Middle frontal gyrus (tissue), 1 donor: ENCODE results near the gene CLBA1.
"Not testable (repeated sequence)": the region's sequence is repeated elsewhere in the genome, so short reads cannot be mapped to it uniquely, and the experiment has no call there.

Experiments
- DNase-seq: peaks from one replicate; pipeline ENCODE4 v3.0.0-alpha.2; 2015; ENCODE audit warnings: low spot score; ENCODE audit errors: extremely low spot score

CLBA1 gene

DNA sequence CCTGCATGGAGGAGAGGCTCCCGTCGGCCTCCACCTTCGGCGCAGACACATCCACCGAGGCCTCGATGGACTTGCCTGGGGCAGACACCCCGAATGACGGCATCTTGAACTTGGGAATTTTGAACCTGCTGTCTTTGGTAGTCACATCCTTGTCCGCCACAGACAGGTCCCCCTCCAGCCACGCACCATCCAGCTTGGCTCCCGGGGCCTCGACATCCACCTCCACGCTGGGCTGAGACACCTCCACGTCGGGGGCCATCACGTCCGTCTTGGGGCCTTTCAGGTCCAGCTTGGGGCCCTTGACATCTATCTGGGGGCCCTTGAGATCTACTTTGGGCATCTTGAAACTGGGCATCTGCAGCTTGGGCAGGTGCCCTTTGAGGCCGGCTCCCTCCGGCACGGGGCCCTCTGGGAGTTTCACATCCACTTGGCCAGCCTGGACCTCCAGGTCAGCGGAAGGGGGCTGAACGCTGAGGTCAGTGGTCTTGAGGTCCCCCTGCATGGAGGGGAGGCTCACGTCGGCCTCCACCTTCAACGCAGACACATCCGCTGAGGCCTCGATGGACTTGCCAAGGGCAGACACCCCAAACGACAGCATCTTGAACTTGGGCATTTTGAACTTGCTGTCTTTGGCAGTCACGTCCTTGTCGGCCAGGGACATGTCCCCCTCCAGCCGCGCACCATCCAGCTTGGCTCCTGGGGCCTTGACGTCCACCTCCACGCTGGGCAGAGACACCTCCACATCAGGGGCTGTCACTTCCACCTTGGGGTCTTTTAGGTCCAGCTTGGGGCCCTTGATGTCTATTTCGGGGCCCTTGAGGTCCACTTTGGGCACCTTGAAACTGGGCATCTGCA is 37.5 kb upstream of the CLBA1 start:
- DNase-seq = not testable (repeated sequence)

DNA sequence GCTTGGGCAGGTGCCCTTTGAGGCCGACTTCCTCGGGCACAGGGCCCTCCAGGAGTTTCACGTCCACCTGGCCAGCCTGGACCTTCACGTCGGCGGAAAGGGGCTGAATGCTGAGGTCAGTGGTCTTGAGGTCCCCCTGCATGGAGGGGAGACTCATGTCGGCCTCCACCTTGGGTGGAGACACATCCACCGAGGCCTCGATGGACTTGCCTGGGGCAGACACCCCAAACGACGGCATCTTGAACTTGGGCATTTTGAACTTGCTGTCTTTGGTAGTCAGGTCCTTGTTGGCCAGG is 36.9 kb upstream of the CLBA1 start:
- no peak for DNase-seq

DNA sequence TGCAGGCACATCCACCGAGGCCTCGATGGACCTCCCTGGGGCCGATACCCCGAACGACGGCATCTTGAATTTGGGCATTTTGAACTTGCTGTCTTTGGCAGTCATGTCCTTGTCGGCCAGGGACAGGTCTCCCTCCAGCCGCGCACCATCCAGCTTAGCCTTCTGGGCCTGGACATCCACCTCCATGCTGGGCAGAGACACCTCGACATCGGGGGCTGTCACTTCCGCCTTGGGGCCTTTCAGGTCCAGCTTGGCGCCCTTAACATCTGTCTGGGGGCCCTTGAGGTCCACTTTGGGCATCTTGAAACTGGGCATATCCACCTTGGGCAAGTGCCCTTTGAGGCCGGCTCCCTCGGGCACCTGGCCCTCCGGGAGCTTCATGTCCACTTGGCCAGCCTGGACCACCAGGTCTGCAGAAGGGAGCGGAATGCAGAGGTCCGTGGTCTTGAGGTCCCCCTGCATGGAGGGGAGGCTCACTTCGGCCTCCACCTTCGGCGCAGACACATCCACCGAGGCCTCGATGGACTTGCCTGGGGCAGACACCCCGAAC is 36.1 kb upstream of the CLBA1 start:
- not testable (repeated sequence) for DNase-seq

DNA sequence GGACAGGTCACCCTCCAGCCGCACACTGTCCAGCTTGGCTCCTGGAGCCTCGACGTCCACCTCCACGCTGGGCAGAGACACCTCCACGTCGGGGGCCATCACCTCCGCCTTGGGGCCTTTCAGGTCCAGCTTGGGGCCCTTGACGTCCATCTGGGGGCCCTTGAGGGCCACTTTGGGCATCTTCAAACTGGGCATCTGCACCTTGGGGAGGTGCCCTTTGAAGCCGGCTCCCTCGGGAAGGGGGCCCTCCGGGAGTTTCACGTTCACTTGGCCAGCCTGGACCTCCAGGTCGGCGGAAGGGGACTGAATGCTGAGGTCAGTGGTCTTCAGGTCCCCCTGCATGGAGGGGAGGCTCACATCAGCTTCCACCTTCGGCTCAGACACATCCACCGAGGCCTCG is 35.6 kb upstream of the CLBA1 start:
- DNase-seq = no peak

DNA sequence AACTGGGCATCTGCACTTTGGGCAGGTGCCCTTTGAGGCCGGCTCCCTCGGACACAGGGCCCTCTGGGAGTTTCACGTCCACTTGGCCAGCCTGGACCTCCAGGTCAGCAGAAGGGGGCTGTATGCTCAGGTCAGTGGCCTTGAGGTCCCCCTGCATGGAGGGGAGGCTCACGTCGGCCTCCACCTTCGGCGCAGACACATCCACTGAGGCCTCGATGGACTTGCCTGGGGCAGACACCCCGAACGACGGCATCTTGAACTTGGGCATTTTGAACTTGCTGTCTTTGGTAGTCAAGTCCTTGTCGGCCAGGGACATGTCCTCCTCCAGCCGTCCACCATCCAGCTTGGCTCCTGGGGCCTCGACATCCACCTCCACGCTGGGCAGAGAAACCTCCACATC is 34.9 kb upstream of the CLBA1 start:
- DNase-seq = not testable (repeated sequence)

DNA sequence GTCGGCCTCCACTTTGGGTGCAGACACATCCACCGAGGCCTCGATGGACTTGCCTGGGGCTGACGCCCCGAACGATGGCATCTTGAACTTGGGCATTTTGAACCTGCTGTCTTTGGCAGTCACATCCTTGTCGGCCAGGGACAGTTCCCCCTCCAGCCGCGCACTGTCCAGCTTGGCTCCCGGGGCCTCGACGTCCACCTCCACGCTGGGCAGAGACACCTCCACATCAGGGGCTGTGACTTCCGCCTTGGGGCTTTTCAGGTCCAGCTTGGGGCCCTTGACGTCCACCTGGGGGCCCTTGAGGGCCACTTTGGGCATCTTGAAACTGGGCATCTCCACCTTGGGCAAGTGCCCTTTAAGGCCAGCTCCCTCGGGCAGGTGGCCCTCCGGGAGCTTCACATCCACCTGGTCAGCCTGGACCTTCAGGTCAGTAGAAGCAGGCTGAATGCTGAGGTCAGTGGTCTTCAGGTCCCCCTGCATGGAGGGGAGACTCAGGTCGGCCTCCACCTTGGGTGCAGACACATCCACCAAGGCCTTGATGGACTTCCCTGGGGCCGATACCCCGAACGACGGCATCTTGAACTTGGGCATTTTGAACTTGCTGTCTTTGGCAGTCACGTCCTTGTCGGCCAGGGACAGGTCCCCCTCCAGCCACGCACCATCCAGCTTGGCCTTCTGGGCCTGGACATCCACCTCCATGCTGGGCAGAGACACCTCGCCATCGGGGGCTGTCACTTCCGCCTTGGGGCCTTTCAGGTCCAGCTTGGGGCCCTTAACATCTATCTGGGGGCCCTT is 33.5 kb upstream of the CLBA1 start:
- not testable (repeated sequence) for DNase-seq

DNA sequence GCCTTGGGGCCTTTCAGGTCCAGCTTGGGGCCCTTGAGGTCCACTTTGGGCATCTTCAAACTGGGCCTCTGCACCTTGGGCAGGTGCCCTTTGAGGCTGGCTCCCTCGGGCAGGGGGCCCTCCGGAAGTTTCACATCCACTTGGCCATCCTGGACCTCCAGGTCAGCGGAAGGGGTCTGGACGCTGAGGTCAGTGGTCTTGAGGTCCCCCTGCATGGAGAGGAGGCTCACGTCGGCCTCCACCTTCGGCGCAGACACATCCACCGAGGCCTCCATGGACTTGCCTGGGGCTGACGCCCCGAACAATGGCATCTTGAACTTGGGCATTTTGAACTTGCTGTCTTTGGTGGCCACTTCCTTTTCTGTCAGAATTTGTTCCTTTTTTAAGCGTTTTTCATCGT is 32.5 kb upstream of the CLBA1 start:
- DNase-seq = no peak

DNA sequence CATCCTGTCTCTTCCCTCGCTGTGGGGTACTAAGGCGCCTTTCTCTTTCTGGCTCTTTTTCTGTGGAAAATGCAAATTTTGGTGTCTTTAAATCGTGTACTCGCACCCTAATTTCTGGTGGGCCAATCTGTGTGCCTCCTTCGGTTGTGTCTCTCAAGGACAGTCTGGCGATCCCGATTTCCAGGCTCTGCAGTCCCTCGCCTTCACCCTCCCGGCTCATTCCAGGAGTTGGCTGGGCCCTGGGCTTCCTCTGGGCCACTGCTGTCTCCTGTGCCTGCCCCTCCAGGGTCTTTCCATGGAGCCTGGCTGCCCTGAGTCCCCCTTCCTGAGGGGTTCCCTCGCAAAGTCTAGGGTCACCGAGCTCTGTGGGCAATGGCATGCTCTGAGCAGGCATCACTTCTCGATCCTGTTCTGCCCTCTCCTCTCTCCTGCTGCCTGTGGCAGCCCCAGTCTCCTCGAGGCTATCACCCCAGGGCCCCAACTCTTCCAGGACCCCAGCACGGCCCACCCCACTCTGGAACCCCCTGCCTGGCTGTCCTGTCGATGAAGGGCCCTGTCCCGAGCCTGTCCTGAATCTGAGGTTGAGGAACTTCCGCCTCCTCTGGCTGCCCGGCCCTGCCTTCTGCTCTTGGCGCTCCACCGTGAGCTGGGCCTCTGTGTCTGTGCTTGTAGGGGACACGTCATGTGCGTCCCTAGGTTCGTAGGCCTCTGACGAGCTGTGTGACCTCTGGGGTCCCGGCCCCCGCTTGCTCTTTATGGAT is 31.5 kb upstream of the CLBA1 start:
- no peak for DNase-seq

DNA sequence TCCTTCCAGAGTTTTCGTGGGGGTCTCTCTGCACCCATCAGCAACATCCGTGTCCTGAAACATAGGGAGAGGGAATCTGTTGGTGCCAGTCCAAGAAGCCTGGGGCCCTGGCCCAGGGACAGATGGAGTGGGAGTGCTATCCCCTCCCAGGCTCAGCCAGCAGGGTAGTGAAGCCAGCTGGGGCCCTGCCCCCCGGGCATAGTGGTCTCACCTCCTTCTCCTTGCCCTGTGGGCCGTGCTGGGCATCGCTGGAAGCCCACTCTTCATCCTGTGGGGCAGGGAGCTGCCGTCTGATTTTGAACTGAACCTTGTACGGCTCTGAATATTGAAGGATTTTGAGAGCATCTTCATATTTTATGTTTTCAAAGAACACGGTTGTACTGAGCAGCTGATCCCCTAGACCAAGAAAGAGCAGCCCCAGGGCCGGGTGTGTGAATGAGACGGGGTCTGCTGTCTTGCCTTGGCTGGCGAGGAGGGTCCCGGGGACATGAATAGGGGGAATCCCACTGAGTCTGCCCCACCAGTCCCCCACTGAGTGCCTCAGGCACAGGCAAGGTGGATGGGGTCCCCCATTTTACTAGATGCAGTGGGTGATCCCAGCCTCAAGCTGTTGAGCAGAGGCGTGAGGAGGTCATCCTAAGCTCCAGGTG is 30.7 kb upstream of the CLBA1 start:
- no peak for DNase-seq

DNA sequence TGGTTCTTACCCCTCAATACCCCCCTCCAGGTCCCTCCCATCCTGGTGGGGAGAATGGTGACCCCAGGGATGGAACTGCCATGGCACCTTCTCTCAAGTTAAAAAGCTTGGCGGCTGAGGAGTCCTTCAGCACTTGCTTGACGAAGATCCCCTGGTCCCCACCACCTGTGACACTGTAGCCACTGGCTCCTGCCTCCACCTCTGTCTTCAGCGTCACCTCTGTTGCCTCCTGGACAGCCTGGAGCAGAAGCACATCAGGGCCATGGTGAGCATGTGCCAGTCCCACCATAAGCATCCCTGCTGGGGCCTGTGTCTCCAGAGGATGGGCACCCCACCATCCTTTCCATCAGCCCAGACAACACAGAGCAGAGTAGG is 30.2 kb upstream of the CLBA1 start:
- DNase-seq = no peak

DNA sequence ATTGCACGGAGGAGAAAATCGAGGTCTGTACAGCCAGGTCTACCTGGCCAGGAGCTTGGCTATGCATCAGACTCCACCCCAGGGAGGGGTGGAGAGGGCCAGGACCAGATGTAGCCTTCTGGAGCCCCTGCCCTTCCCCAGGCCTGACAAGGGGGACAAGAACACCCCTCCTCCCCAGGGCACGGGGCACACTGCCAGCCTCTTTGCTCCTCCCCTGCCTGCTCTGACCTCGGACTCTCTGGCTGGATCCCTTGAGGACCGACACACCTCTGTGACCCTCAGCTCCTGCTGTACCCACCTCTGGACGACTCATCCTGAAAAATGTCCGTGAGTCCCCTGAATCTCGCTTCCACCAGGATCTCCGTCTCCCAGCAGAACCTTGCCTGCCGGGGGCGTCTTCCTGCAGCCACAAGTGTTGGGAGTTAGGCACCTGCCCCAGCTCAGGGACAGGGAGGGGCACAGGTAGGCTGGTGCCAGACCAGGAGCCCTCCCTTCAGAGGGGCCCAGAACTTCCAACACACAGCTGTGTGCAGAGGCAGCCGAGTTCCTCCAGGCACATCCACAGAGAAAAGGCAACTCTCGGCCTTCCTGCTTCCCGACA is 29.2 kb upstream of the CLBA1 start:
- no peak for DNase-seq

DNA sequence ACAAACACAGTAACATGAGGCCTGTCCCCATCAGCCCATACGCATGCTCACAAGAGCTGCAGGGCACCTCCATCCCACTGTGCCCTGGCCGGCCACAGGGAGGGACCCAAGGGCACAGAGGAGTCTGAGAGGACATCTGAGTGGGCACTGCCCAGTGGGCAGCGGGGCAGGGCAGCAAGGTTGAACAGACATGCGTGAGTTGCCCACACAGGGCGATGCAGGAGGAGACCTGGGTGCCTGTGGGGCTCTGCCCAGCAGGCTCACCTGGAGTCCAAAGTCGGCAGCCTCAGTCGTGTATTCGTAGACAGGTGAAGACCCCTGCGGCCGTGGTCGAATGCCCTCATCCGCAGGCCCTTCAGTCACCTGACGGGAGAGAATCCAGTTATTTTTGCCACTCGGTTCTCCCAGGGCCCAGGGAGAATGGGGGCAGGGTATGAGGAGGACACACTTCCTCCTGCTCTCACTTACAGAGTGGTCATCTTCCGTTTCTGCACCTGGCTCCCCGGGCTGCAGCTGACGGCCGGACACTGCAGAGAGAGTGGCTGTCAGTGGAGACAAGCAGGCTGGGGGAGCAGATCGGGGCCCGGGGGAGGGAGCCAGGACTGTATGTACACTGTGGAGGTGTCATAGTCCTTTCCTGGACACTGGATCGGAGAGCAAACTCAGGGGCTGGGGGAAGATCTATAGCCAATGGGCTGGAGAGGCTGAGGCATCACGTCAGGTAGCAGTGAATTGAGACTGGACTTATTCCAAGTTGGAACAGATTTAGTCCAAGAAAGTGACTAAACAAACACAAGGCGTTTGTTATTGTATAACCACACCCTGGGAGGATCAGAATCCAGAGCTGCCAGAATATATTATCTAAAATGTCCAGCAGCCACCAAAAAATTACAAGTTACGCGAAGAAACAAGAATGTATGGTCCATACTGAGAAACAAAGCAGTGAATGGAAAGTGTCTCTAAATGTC is 28.2 kb upstream of the CLBA1 start:
- no peak for DNase-seq

DNA sequence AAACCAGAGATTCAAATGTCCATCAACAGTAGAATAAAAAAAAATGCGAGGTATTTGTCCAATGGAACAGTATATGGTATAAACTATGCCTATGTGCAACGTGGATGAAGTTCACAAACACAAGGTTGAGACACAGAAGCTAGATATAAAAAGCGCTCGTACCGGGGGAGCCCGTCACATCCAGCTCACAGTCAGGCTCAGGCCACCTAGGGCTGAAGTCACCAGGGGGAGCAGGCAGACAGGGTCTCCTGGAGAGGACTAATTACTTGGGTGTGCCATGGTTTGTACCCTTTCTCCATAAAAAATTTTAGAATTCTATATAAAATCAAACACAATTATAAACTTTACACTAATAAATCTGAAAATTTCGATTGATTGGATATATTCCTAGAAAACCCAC is 21.0 kb upstream of the CLBA1 start:
- DNase-seq = no peak

DNA sequence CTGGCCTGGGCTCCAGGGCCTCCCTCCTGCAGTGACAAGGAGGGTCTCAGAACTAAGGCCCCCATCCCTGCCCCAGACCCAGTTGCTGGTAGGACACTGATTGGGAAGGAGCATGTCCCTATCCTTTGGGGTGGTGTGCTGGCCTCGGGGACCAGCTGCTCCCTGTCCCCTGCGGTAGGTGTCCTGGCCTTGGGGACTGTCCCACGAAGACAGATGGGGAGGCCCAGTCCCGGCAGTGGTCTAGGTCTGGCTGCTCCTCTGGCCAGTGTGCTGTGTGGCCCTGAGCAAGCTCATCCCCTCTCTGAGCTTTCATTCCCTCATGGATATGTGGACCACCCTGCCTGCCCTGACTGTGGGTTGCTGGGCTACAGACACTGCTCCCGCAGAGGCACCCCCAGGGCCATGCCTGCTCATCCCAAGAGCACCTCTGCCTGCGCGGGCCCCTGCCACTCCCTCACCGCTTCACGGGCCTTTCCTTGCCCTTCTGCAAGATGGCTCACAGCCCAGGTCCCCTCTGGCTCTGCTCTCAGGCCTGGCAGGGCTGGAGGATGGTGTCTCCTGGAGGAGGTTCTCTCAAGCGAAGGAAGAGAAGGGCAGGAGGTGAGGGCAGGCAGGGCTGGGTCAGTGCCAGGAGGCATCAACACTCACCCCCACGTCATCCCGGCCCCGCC is 19.9 kb upstream of the CLBA1 start:
- DNase-seq = no peak

DNA sequence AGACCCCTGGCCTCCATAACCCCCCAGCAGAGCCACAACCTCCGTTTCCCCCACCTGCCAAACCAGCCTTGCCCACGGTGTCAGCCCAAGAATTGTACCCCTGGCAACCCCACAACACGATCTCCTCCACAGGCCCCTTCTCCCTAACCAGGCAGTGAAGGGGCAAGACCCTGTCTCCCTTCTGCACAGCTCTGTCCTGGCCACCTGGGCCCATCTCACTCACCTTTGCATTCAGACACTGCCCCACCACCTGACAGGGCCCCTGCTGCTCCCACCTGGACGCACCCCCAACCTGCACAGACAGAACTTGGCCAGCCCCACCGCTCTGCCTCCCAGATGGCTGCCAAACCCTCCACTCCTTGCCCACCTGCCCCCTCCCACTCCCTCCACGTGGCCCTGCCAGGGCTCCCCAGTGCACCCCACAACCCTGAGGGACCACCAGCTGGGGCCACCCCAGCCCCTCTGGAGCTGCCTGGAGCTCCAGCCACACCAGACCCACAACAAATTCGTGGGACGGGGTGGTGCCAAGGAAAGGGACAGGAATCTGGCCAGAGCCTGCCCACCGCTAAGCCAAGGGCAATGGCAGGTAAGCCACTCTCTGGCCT is 19.2 kb upstream of the CLBA1 start:
- no peak for DNase-seq

DNA sequence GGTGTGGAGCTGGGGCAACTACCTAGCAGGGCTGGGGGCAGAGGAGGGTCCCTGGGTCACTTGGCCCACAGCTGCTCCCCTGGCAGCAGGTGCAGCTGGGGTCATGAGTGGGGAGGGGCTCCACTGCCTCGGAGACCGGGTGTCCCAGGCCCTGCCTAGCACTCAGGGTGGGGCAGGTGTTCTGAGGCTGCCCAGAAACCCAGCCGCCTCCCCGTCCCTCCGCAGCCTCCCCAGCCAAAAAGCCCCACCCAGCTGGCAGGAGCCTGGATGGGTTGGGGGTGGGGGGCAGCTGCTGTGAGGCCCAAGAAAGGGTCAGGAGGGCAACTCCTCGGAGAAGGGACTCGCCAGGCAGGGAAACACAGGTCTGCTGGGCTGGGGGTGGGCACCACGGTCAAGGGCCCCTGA is 18.6 kb upstream of the CLBA1 start:
- DNase-seq = no peak

DNA sequence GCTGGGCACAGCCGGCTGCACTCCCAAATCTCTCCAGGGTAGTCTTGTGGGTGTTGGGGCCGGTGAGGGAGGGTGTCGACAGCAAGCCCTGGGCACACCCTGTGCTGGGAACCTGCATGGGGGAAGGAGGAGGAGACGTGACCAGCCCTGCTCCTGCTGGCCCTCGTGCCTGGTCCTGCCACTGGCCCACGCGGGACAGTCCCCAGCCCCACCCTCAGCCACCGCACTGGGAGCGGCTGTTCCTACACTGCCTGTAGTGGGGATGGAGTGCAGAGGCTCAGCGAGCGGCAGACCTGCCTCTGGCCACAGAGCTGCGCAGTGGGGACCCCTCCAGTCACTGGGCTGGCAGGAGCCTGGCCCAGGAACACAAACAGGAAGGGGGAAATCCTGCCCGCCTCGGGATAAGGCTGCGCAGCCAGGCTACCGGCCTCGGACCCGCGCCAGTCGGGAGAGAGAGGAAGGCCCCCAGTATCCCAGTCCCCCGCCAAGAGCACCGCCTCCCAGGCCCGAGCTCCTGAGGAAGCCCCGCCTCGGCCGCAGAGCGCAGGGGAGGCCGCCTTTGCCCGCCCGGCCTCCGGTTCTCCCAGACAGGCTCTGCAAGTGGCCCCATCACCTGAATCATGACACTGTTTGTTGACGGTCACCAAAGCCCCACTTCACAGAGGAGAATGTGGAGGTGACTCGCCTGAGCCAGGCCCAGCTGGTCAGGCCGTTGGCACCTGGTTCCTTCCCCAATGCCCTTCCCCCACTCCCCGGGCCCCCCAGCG is 18.0 kb upstream of the CLBA1 start:
- no peak for DNase-seq

DNA sequence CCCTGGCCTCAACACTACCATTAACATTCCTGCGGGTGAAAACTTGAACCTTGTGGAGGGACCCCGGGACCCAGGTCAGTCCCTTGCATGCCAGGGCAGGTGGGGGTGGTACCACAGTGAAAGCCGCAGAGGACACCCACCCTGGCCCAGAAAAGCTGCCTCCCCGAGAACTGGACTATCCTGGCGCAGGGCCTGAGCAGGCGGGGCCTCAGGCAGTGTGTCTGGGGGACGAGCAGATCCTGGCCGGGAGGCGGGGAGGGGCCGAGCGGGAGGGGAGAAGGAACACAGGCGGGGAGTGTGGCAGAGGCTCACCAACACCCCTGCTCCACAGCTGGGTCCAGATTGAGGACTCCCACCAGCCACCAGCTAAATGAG is 17.4 kb upstream of the CLBA1 start:
- no peak for DNase-seq
